ENCODE results near the gene LINC01488. TPM values are rescaled to one million over a fixed set of nuclear protein-coding genes. Genes with fewer than 3 reads are reported as not detected.

The LINC01488 gene
- total RNA-seq (ENCODE audit: insufficient read depth, low replicate concordance), result 0.96 TPM

DNA sequence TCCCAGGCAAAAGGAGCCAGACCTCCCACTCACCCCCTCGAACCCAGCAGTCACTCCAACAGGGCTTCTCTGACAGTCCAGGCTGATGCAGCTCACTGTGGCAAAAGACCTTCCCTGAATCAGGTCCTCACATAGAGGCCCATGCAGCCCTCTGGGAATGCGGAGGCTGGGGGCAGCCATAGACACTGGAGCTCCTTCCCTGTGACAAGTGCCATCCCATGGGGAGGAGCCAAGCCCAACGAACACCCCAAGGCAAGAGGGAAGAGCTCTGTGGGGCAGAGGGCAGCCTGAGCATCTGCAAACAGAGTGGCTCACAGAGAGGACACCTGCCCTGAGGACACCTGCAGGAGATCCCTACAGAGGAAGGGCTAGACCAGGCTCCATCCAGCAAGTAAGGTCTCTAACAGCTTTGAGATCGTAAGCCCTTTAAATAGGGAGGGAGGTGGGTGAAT lies at the start of gene LINC01488:
Gene LINC01488, plus strand, starts transcription at position 271 of the 452 bp plus-strand sequence.
- DNase-seq (ENCODE audit: low spot score), result no peak

GRCh38 chr11:69431893-69432738 lies 49.3 kb upstream of the LINC01488 start:
- DNase-seq (ENCODE audit: low spot score), result no peak

DNA sequence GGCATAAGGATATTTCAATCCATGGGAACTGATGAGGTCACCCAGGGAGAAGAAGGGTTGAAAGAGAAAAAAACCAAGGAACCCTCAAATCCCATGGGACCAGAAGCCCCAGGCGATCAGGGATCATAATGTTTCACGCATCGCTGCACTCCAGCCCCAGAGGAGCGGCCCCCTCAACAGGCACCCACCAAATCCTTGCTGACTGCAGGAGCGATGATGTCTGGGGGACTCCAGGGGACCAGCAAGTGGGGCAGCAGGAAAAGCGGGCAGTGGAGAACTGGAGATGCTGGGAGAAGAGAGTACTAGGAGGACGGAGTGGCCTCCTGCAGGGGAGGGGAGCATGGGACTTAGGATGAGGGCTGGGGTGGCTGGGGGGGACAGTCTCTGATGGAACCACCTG lies 47.7 kb upstream of the LINC01488 start:
- DNase-seq (ENCODE audit: low spot score), result no peak

- DNase-seq (ENCODE audit: low spot score), result no peak
These were observed 47.0 kb upstream of the LINC01488 start for GRCh38 chr11:69434471-69434931.

- no peak for DNase-seq (ENCODE audit: low spot score)
These were observed 46.1 kb upstream of the LINC01488 start for GRCh38 chr11:69435161-69435986.

DNA sequence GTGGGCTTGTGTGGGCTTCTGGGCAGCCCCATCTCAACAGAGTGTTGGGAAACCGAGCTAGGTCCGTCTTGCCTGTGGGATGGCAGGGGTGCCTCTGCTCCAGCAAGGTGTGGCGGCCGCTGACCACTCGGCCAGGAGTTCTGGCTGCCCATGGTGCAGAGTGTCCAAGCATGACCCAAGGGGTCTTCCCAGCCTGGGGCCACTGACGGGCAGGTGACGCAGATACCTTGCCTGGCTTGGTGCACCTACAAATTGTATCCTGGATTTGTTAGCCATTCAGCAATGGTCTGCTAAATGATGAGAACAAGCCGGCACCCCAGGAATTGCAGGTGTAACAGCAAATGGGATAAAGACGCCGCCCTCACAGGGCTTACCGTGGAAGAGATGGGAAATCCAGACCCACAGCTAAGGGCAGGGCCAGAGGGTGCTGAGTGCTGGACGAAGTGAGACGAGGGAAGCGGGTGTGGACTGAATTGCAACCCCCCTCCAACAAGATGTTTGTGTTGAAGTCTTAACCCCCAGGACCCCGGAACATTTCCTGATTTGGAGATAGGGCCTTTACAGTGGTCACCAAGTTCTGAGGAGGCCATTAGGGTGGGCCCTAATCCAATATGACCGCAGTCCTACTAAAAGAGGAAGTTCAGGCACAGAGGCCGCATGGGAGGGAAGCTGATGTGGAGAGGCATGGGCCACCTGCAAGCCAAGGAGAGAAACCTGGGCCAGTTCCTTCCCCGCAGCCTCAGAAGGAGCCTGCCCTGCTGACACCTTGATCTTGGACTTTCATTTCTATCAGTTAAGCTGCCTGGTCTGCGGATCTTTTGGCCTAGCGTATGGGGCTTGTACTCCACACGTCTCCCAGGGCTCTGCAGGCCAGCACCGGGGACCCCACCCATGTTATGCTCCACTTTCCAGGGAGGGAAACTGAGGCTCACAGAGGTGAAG lies 45.2 kb upstream of the LINC01488 start:
- no peak for DNase-seq (ENCODE audit: low spot score)

- no peak for DNase-seq (ENCODE audit: low spot score)
These were observed 44.2 kb upstream of the LINC01488 start for GRCh38 chr11:69437001-69437875.

DNA sequence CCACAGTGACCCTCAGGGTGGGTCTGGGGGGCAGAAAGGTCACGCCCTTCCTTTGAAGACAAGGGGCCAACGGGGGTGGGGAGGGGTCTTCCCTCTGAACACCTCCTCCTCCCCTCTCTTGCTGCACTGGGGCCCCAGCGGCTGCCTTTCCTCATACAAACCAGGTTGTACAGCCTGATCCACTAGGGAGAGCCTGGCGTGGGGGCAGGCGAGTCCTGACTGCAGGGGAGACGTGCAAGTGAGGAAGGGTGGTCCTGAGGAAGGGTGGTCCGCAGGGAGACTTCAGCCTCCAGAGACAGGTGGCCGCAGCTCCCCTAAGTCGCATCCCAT lies 43.6 kb upstream of the LINC01488 start:
- no peak for DNase-seq (ENCODE audit: low spot score)

DNA sequence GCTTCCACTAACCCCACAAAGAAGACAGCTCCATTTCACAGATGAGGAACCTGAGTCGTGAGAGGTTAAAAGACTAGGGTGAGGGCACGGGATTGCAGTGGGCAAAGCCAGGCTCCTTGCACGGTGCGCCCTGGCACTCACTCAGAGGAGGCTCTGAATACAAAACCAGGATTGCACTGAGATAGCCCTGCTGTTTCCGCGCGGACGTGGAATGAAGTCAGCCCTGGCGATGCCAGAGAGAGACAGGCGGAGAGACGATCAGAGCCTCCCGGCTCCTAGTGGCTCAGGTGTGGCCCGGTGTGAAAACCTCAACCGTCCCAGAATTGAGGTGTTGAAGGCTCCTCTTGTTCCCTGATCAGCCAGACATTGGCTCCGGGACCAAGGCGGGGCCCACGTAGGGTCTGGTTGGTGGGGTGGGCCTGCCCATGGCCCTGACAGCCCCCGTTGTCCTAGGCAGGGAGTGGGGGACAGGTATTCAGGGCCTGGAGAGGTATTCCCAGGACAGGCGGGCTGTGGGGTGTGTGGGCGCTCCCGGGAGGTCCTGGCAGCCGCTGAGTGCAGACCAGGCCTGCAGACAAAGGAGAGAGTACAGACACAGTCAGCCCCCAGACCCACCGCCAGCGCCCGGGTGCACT lies 43.1 kb upstream of the LINC01488 start:
- DNase-seq (ENCODE audit: low spot score), result no peak

- no peak for DNase-seq (ENCODE audit: low spot score)
These were observed 42.3 kb upstream of the LINC01488 start for GRCh38 chr11:69439127-69439526.

- no peak for DNase-seq (ENCODE audit: low spot score)
These were observed 41.6 kb upstream of the LINC01488 start for GRCh38 chr11:69439651-69440464.

GRCh38 chr11:69440876-69441275 lies 40.6 kb upstream of the LINC01488 start:
- DNase-seq (ENCODE audit: low spot score), result no peak

DNA sequence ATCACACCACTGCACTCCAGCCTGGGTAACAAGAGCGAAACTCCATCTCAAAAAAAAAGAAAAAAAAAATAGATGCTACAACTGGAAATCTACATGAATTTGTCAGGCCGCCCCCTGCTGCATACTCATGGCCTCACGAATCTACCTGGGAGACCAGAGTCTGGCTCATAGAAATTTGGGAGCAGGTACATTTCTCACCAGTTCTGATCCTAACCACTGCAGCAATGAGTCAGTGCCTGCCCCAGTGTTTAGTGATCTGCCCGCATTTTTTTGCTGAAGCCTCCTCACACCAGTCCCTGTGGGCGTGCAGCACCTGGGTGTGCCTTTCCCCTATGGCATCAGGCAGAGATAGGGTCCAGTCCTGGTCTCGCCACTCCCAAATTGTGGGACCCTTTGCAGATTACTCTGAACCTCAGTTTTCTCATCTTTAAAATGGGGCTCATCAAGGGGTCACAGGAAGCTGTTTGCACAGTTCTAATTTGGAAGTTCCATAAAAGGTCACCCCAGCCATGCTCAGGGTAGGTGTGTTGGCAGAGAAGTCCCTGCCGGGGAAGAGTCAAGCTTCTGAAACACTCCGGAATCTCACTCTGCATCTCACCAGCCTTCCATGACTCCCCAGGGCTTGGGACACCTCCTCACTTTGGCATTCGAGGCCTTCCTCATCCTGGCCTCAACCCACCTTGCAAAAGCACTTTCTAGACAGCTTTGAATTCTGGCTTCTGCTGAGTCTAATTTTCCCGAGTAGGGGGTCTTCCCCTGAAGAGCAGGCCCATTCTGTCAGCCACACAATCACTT lies 39.3 kb upstream of the LINC01488 start:
- DNase-seq (ENCODE audit: low spot score), result no peak

DNA sequence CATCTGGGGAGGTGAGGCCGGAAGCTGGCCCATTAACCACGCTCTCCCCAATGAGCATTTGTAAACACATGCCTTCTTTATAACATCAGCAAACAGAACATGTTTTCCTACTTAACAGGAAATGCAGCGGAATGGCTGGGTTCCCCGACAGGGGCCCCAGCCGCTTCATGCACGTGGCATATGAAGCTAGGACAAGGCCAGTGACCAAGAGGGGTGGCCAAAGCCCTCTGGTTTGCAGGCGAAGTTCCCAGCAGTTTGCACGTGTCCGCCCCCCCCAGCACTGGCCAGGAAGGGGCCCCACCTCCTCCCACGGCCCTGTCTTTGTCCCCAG lies 38.7 kb upstream of the LINC01488 start:
- DNase-seq (ENCODE audit: low spot score), result no peak

DNA sequence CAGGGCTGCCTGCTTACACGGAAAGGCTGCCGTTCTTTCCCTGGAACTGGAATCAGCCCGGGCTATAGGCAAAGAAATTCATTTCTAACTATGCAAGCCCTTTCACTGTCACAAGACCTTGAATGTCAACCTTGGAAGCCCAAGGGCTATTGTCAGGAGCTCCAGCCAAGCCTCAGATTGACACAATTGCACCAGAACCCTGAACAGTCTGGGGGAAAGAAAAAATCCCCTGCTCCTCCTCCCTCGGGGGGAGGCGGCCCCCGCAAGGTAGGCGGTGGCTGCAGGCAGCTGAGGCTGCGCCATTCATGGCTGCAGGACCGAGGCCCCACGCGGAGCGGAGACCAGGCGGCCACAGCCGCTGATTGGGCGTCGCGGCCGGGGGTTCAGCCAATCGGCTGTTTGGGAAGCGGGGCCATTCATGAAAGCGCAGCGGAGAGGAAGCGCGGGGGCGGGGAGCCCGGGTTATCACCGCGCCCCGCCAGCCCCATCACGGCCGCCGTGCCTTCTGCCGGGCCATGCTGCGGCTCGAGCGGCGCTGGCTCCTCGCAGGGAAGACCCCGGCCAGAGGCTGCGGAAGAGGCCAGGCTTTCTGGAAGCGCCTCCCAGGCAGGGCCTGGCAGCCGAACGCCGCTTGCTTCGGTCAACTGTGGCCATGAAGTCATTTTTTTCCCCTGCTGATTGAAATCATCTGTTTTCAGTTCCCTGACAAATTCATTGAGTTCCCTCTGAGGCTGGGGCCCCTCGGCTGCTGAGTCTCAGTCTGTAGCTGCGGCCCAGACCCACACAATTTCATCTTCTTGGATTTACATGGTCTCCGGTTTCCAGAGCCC lies 38.1 kb upstream of the LINC01488 start:
- DNase-seq (ENCODE audit: low spot score), result peak; percentile 96

- peak; percentile 48 for DNase-seq (ENCODE audit: low spot score)
These were observed 37.5 kb upstream of the LINC01488 start for GRCh38 chr11:69443968-69444364.

- peak; percentile 71 for DNase-seq (ENCODE audit: low spot score)
These were observed 36.9 kb upstream of the LINC01488 start for GRCh38 chr11:69444381-69445130.
